GM23338 (cell line): ENCODE data around the gene EFCAB6.

Source experiments
- CTCF ChIP-seq, 2 experiments: fragments of 200-600 bp in 1 of 2; sonication (generic) in 1 of 2; conservative IDR thresholded peaks; 2 replicates each; pipeline versions ENCODE4 v1.5.1 to v1.6.1; 2016 to 2017; ENCODE audit warnings: antibody characterized with exemption in 2 of 2, low read depth in 2 of 2, mild to moderate bottlenecking in 2 of 2, moderate library complexity in 1 of 2
- EZH2 ChIP-seq: fragments of 200-600 bp; sonication (generic); IDR thresholded peaks from one replicate; pipeline ENCODE4 v1.8.0; 2017; ENCODE audit warnings: antibody characterized with exemption, mild to moderate bottlenecking, low read depth; ENCODE audit not compliant: unreplicated experiment

GRCh38 chr22:43823911-43824665 lies 12.0 kb upstream of the EFCAB6 start:
- no peak for TF ChIP-seq EZH2
- no peak for TF ChIP-seq CTCF (conservative IDR thresholded peaks at IDR 0.05; ENCODE audit: low read depth in 2 of 2)
